ENCODE results near the gene TAF1B.
A peak's percentile ranks its signal among the peaks of the same experiment; 100 is the strongest.

Gene TAF1B

GRCh38 chr2:9937968-9938367 lies 94.7 kb downstream of the TAF1B start:
- no peak for DNase-seq (ENCODE audit: low read depth in 2 of 2, low spot score in 1 of 2)

- no peak for DNase-seq (ENCODE audit: low read depth in 2 of 2, low spot score in 1 of 2)
These were observed 96.6 kb downstream of the TAF1B start for GRCh38 chr2:9939587-9940485.

DNA sequence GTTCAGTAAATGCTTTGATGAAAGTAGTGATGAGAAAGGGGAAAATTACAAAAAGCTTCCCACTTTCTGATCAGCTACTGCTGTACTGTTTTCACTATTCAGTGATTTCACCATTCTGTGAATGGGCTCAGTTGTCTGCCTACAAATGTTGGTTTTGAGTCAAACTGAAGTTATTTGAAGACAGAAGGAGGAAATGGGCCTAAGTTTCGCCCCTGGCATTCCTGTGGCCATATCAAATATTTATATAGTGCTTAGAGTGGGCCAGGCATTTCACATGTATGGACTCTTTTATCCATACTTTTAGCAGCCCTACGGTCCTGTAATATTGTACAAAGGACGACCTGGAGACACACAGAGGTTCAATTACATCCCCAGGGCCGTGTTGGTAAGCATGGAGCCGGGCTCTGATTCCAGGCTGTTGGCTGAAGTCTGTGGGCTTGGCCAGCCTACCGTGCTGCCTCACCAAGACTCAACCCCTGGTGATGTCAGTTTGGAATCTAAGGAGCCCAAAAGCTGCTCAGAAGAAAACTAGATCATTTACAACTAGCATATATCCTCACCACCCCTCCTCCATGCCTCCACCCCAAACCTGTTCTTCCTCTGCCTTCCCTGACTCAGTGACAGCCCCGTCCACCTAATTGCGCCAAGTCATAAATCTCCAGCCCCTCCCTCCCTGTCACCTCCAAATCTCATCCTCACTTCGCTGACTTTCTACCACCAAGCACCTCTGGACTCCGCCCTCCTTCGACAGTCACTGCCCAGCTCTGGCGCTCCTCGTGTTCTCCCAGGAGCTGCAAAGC lies 98.1 kb downstream of the TAF1B start:
- DNase-seq (ENCODE audit: low read depth in 2 of 2, low spot score in 1 of 2), result no peak

DNA sequence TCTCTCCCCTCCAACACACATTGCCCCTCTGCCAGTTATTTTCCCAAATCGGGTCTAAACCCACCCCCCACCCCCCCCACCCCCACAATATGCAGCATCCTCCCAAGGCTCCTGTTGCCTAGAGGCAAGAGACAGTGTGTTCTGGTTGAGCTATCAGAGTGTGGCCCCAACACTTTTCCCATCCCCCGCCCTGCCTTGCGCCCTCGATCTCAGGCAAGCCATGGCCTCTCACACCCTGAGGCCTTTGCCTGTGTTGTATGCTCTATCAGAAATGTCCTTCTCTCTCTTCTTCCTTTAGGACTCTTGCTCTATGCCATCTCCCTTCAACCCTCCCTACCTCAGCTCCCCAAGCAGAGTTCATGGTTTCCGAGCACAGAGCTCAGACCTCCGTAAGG lies 98.7 kb downstream of the TAF1B start:
- no peak for DNase-seq (ENCODE audit: low read depth in 2 of 2, low spot score in 1 of 2)

- no peak for DNase-seq (ENCODE audit: low read depth in 2 of 2, low spot score in 1 of 2)
These were observed 101.1 kb downstream of the TAF1B start for GRCh38 chr2:9944330-9944758.

- DNase-seq (ENCODE audit: low read depth in 2 of 2, low spot score in 1 of 2), result no peak
These were observed 102.3 kb downstream of the TAF1B start for GRCh38 chr2:9945596-9945995.

GRCh38 chr2:9946076-9946475 lies 102.8 kb downstream of the TAF1B start:
- DNase-seq (ENCODE audit: low read depth in 2 of 2, low spot score in 1 of 2), result no peak

DNA sequence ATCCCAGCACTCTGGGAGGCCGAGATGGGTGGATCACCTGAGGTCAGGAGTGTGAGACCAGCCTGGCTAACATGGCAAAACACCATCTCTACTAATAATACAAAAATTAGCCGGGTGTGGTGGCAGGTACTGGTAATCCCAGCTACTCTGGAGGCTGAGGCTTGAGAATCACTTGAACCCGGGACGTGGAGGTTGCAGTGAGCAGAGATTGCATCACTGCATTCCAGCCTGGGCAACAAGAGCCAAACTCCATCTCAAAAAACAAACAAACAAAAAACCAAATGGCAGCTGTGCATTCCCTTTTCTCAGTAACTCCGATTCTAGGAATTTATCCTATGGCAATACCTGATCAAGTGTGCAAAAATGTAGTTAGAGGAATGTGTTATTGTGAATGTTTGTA lies 103.5 kb downstream of the TAF1B start:
- DNase-seq (ENCODE audit: low read depth in 2 of 2, low spot score in 1 of 2), result no peak

GRCh38 chr2:9948721-9949120 lies 105.4 kb downstream of the TAF1B start:
- DNase-seq (ENCODE audit: low read depth in 2 of 2, low spot score in 1 of 2), result no peak

DNA sequence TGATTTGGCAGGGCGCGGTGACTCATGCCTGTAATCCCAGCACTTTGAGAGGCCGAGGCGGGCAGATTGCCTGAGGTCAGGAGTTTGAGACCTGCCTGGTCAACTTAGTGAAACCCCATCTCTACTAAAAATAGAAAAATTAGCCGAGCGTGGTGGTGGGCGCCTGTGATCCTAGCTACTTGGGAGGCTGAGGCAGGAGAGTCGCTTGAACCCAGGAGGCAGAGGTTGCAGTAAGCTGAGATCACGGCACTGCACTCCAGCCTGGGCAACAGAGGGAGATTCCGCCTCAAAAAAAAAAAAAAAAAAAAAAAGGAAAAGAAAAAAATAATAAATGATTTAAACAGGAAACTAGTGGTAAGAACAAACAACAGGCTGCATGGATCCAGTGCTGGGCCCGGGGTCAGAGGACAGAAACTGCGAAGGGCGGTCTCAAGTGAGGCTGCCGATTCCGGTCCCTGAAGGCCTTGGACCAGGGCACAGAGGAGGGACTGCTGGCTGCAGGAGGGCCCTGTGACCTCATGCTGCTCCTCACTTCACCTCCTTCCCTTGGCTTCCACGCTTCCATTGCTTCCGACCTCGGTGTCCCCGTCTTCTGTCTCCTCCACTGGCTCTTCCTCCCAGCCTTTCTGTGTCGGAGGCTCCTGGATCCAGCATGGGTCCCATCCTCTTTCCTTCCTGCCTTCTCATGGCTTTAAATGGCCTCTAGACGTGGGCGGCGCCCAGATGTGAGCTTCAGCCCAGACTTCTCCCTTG lies 106.1 kb downstream of the TAF1B start:
- no peak for DNase-seq (ENCODE audit: low read depth in 2 of 2, low spot score in 1 of 2)

- no peak for DNase-seq (ENCODE audit: low read depth in 2 of 2, low spot score in 1 of 2)
These were observed 106.8 kb downstream of the TAF1B start for GRCh38 chr2:9949992-9950520.

- peak in 1 of 2 donors; percentile 13 for DNase-seq (ENCODE audit: low read depth in 2 of 2, low spot score in 1 of 2)
These were observed 107.4 kb downstream of the TAF1B start for GRCh38 chr2:9950521-9951271.

DNA sequence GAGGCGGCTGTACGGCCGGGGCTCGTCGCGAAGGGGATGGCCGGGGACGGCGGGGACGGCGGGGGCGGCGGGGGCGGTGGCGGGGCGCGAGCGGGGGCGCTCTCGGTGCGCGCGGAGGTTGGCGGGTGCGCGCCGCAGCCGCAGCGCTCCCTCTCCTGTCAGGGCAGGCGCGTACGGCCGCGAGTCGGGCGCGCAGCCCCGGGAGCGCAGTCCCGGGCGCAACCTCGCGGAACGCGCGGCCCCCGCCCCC lies 107.9 kb downstream of the TAF1B start:
- DNase-seq (ENCODE audit: low read depth in 2 of 2, low spot score in 1 of 2), result no peak

GRCh38 chr2:9951522-9952285 lies 108.4 kb downstream of the TAF1B start, which contains the start of gene GRHL1:
Gene GRHL1, plus strand, starts transcription at chr2:9951693. Its CDS starts 141 bp downstream, at chr2:9951834.
- DNase-seq (ENCODE audit: low read depth in 2 of 2, low spot score in 1 of 2), result peak; percentile 58 to 78

- no peak for DNase-seq (ENCODE audit: low read depth in 2 of 2, low spot score in 1 of 2)
These were observed 109.0 kb downstream of the TAF1B start for GRCh38 chr2:9952286-9952737.

GRCh38 chr2:9952856-9953503 lies 109.7 kb downstream of the TAF1B start:
- DNase-seq (ENCODE audit: low read depth in 2 of 2, low spot score in 1 of 2), result no peak

DNA sequence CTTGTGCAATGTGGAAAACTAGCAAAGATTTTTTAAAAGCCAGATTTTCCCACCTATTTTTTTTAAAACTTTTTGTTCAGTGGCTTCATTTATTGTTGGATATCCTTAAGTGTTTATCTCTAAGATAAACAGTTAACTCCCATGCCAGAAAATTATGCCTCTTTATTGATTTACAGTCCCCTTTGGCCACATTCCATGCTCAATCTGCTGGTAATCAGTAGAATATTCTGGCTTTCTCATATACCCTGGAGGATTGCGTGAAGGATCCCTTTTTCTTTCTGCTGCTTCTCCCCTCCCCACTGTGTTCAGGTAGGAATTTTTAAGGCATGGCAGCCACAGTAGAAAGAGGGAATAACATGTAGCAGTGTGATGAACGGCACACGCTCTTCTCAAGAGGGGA lies 110.9 kb downstream of the TAF1B start:
- DNase-seq (ENCODE audit: low read depth in 2 of 2, low spot score in 1 of 2), result no peak

DNA sequence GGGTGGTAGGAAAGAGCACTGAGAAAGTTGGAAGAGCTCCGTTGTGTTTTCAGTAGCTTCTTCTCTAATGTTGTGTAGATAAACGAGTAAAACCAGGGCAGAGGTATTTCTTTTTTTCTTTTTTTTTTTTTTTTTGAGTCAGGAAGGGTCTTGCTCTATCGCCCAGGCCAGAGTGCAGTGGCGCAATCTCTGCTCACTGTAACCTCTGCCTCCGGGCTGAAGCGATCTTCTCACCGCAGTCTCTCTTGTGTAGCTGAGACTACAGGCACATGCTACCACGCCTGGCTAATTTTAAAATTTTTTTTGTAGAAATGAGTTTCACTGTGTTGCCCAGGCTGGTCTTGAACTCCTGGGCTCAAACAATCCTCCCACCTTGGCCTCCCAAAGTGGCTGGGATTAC lies 114.8 kb downstream of the TAF1B start:
- no peak for DNase-seq (ENCODE audit: low read depth in 2 of 2, low spot score in 1 of 2)

DNA sequence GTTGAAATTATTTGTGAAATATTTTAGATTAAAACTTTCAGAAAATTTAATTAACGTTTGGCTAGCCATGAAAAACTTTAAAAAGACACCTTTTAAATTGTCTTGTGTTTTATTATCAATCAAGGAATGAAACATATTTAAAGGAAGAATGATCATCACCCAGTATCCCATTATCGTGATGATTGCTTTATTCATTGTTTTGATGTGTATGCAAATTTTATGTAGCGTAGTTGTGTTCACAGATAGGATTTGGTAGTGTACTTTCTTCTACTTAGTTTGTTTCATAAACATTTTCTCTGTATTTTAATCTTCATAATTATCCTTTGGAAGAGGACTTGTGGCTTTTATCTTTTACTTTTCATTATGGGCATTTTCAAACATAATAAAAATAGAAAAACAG lies 116.0 kb downstream of the TAF1B start:
- DNase-seq (ENCODE audit: low read depth in 2 of 2, low spot score in 1 of 2), result no peak

All from stimulated activated CD8-positive, alpha-beta memory T cell treated with anti-CD3 and anti-CD28 coated beads, Interleukin-4, amount 100 ng/mL, for 4 hours (primary cell).